ENCODE data around the gene HABP4.
"Not testable (repeated sequence)": the region's sequence is repeated elsewhere in the genome, so short reads cannot be mapped to it uniquely, and the experiment has no call there.

Gene HABP4

DNA sequence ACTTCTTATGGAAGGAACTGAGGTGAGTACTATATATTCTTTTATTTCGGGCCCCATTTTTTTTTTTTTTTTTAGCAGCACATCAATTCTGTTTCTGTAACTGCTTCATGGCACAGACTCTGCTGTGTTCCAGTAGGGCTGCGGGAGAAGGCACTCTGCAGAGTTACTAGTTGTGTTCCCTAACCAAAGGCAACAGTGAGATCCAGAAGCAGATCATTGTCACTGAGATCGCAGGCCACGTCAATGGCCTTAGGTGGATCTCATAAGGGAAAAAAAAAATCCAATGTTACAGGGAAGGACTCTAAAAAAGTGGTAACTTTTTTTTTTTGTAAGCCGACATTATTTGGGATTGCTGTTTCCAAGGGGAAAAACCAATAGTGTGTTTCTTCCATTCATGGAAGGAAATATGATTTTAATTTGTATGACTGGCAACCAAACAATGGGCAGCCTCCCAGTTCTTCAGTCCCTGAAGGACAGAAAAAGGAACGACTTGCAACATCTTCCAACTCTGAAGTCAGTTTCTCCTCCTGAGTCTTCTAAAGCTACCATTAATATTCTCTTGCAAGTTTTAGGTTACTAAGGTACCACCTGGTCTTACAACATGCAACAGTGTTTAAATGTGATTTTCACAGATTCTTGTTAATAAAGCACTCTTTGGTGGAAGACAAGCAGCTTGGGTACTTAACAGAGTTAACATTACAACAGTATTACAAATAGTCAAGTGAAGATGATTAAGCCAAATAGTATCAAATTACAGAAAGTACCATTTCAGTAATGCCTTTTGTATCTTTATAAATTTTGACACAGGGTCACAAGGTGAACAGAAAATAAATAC lies 52.8 kb downstream of the HABP4 start:
- no peaks in the 10 kb centered on the region for H3K36me3 ChIP-seq (ENCODE audit: control insufficient read depth, low read length)
- H3K4me2 ChIP-seq (ENCODE audit: low read length): no peak overlapping the region
- no peaks in the 10 kb centered on the region for H3K27me3 ChIP-seq (ENCODE audit: control insufficient read depth, low read length)
- no peaks in the 10 kb centered on the region for H3K4me1 ChIP-seq (ENCODE audit: control insufficient read depth, low read length)
- H4K20me1 ChIP-seq (ENCODE audit: control insufficient read depth, insufficient read depth, low read depth, low read length): no peaks in the 10 kb centered on the region
- H3K79me2 ChIP-seq (ENCODE audit: control insufficient read depth, low read length): no peaks in the 10 kb centered on the region
- H3K27ac ChIP-seq (ENCODE audit: low read depth, low read length): no peak overlapping the region
- no peaks in the 10 kb centered on the region for H3K9me2 ChIP-seq (replicated peaks; ENCODE audit: control insufficient read depth, low read length)
- H3K9me3 ChIP-seq (ENCODE audit: control insufficient read depth, insufficient read depth, low read length): no peaks in the 10 kb centered on the region
- no peak overlapping the region for H3K4me3 ChIP-seq (ENCODE audit: low read length)
- TF ChIP-seq, protein P1, sequence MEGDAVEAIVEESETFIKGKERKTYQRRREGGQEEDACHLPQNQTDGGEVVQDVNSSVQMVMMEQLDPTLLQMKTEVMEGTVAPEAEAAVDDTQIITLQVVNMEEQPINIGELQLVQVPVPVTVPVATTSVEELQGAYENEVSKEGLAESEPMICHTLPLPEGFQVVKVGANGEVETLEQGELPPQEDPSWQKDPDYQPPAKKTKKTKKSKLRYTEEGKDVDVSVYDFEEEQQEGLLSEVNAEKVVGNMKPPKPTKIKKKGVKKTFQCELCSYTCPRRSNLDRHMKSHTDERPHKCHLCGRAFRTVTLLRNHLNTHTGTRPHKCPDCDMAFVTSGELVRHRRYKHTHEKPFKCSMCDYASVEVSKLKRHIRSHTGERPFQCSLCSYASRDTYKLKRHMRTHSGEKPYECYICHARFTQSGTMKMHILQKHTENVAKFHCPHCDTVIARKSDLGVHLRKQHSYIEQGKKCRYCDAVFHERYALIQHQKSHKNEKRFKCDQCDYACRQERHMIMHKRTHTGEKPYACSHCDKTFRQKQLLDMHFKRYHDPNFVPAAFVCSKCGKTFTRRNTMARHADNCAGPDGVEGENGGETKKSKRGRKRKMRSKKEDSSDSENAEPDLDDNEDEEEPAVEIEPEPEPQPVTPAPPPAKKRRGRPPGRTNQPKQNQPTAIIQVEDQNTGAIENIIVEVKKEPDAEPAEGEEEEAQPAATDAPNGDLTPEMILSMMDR (IDR thresholded peaks at IDR 0.05; ENCODE audit: low read depth, low read length, poor library complexity, severe bottlenecking): no peak
- TF ChIP-seq EZH2phosphoT487 (IDR thresholded peaks at IDR 0.05; ENCODE audit: borderline replicate concordance, low read length): no peak
- H3F3A ChIP-seq (ENCODE audit: control insufficient read depth, insufficient read depth): no peaks in the 10 kb centered on the region

GRCh38 chr9:96503374-96503748 lies 53.4 kb downstream of the HABP4 start:
- H4K20me1 ChIP-seq (ENCODE audit: control insufficient read depth, insufficient read depth, low read depth, low read length); H3K9me2 ChIP-seq (replicated peaks; ENCODE audit: control insufficient read depth, low read length); H3K27me3 ChIP-seq (ENCODE audit: control insufficient read depth, low read length); H3K4me2 ChIP-seq (ENCODE audit: low read length); H3K9me3 ChIP-seq (ENCODE audit: control insufficient read depth, insufficient read depth, low read length); H3F3A ChIP-seq (ENCODE audit: control insufficient read depth, insufficient read depth); H3K79me2 ChIP-seq (ENCODE audit: control insufficient read depth, low read length); H3K4me3 ChIP-seq (ENCODE audit: low read length); H3K27ac ChIP-seq (ENCODE audit: low read depth, low read length); H3K36me3 ChIP-seq (ENCODE audit: control insufficient read depth, low read length); H3K4me1 ChIP-seq (ENCODE audit: control insufficient read depth, low read length): not testable (repeated sequence)

- H3K27me3 ChIP-seq (ENCODE audit: control insufficient read depth, low read length): no peaks in the 10 kb centered on the region
- H3F3A ChIP-seq (ENCODE audit: control insufficient read depth, insufficient read depth): no peaks in the 10 kb centered on the region
- no peaks in the 10 kb centered on the region for H4K20me1 ChIP-seq (ENCODE audit: control insufficient read depth, insufficient read depth, low read depth, low read length)
- H3K4me3 ChIP-seq (ENCODE audit: low read length): no peak overlapping the region
- H3K27ac ChIP-seq (ENCODE audit: low read depth, low read length): no peak overlapping the region
- H3K79me2 ChIP-seq (ENCODE audit: control insufficient read depth, low read length): no peaks in the 10 kb centered on the region
- H3K4me2 ChIP-seq (ENCODE audit: low read length): no peak overlapping the region
- no peaks in the 10 kb centered on the region for H3K36me3 ChIP-seq (ENCODE audit: control insufficient read depth, low read length)
- no peak for TF ChIP-seq EZH2phosphoT487 (IDR thresholded peaks at IDR 0.05; ENCODE audit: borderline replicate concordance, low read length)
- TF ChIP-seq, protein P1 (IDR thresholded peaks at IDR 0.05; ENCODE audit: low read depth, low read length, poor library complexity, severe bottlenecking): no peak
- no peaks in the 10 kb centered on the region for H3K4me1 ChIP-seq (ENCODE audit: control insufficient read depth, low read length)
- no peaks in the 10 kb centered on the region for H3K9me2 ChIP-seq (replicated peaks; ENCODE audit: control insufficient read depth, low read length)
- no peaks in the 10 kb centered on the region for H3K9me3 ChIP-seq (ENCODE audit: control insufficient read depth, insufficient read depth, low read length)
Measured at GRCh38 chr9:96503918-96504317, 53.9 kb downstream of the HABP4 start.

DNA sequence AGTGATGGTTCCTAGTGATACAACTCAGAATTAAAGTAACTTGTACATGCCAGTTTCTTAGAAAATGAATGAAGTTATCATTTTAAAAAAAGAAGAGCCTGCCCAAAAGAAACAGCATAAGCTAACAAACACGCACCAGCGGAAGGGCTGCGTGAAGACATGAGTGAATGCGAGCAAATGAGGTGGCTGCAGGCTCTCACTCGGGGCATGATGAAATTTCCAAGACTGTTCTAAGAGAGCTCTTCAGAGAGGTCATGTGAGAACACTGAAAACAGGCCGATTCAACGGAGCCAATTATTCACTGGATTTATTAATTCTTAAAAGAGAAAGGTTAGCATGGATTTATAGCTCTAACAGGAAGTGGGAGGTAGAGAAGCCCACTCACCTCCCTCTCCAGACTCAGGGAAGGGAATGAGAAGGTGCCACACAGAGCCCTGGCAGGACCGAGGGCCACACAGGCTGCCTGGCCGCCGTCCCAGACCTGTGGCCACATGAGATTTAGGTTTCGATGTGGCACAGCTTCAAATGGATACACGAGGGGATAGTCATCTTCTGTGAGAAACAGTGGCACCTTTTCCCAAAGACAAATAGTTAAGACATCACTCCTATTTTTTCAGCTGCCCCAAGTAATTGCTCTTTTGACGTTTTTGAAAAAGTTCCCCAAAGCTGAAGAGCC lies 55.5 kb downstream of the HABP4 start:
- no peaks in the 10 kb centered on the region for H3K27me3 ChIP-seq (ENCODE audit: control insufficient read depth, low read length)
- no peaks in the 10 kb centered on the region for H3F3A ChIP-seq (ENCODE audit: control insufficient read depth, insufficient read depth)
- H3K9me3 ChIP-seq (ENCODE audit: control insufficient read depth, insufficient read depth, low read length): no peaks in the 10 kb centered on the region
- no peak overlapping the region for H3K27ac ChIP-seq (ENCODE audit: low read depth, low read length)
- no peaks in the 10 kb centered on the region for H3K9me2 ChIP-seq (replicated peaks; ENCODE audit: control insufficient read depth, low read length)
- H3K79me2 ChIP-seq (ENCODE audit: control insufficient read depth, low read length): no peaks in the 10 kb centered on the region
- H3K4me3 ChIP-seq (ENCODE audit: low read length): no peak overlapping the region
- no peak overlapping the region for H3K4me2 ChIP-seq (ENCODE audit: low read length)
- no peaks in the 10 kb centered on the region for H4K20me1 ChIP-seq (ENCODE audit: control insufficient read depth, insufficient read depth, low read depth, low read length)
- no peaks in the 10 kb centered on the region for H3K36me3 ChIP-seq (ENCODE audit: control insufficient read depth, low read length)
- TF ChIP-seq, protein P1 (IDR thresholded peaks at IDR 0.05; ENCODE audit: low read depth, low read length, poor library complexity, severe bottlenecking): no peak
- no peak for TF ChIP-seq EZH2phosphoT487 (IDR thresholded peaks at IDR 0.05; ENCODE audit: borderline replicate concordance, low read length)
- no peaks in the 10 kb centered on the region for H3K4me1 ChIP-seq (ENCODE audit: control insufficient read depth, low read length)
